ENCODE measurements around the gene LENG8.

LENG8 gene

GRCh38 chr19:54451997-54452396 lies 3.0 kb downstream of the LENG8 start:
- no peak for DNase-seq (ENCODE audit: extremely low read depth, low read depth)
- H3K4me3 ChIP-seq (replicated peaks; ENCODE audit: low read depth, low read length) = no peak overlapping the region
- TF ChIP-seq, protein P1, sequence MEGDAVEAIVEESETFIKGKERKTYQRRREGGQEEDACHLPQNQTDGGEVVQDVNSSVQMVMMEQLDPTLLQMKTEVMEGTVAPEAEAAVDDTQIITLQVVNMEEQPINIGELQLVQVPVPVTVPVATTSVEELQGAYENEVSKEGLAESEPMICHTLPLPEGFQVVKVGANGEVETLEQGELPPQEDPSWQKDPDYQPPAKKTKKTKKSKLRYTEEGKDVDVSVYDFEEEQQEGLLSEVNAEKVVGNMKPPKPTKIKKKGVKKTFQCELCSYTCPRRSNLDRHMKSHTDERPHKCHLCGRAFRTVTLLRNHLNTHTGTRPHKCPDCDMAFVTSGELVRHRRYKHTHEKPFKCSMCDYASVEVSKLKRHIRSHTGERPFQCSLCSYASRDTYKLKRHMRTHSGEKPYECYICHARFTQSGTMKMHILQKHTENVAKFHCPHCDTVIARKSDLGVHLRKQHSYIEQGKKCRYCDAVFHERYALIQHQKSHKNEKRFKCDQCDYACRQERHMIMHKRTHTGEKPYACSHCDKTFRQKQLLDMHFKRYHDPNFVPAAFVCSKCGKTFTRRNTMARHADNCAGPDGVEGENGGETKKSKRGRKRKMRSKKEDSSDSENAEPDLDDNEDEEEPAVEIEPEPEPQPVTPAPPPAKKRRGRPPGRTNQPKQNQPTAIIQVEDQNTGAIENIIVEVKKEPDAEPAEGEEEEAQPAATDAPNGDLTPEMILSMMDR (IDR thresholded peaks at IDR 0.05; ENCODE audit: low read depth, low read length, missing control alignments) = no peak

- TF ChIP-seq, protein P1 (IDR thresholded peaks at IDR 0.05; ENCODE audit: low read depth, low read length, missing control alignments) = no peak
- H3K4me3 ChIP-seq (replicated peaks; ENCODE audit: low read depth, low read length) = no peak overlapping the region
- DNase-seq (ENCODE audit: extremely low read depth, low read depth) = no peak
Observed at GRCh38 chr19:54452626-54453025, 3.6 kb downstream of the LENG8 start.

GRCh38 chr19:54453921-54454780 lies 5.2 kb downstream of the LENG8 start:
- H3K4me3 ChIP-seq (replicated peaks; ENCODE audit: low read depth, low read length) = no peak overlapping the region
- TF ChIP-seq, protein P1 (IDR thresholded peaks at IDR 0.05; ENCODE audit: low read depth, low read length, missing control alignments) = no peak
- DNase-seq (ENCODE audit: extremely low read depth, low read depth) = no peak

DNA sequence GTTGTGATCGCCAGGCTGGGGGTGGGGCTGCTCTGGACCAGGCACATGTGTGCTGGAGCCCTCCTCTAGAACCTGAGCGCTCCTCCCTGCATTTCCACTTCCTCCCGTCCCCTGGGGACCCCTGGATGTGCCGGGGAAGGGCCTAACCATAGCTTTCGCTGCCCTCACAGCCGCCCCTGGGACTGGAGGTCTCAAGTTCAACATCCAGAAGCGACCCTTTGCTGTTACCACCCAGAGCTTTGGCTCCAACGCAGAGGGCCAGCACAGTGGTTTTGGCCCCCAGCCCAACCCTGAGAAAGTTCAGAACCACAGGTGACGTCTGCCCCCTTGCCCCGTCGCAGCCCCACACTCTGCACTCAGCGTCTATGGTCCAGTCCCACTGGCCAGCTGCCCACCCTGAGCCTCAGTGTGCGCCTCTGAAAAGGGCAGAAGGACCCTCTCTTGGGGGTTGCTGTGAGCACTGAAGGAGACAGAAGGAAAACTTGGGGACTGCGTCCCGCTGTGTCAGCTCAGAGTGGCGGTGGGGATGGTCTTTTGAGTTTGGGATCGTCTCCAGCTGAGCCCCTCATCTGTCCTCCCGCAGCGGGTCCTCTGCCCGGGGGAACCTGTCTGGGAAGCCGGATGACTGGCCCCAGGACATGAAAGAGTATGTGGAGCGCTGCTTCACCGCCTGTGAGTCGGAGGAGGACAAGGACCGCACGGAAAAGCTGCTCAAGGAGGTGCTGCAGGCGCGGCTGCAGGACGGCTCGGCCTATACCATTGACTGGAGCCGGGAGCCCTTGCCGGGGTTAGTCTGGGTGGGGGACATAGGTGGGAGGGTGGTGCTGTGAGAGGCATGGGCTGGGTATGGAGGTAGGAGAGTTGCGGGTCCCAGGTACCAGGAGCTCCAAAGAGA lies 6.0 kb downstream of the LENG8 start:
- TF ChIP-seq, protein P1 (IDR thresholded peaks at IDR 0.05; ENCODE audit: low read depth, low read length, missing control alignments) = no peak
- no peak overlapping the region for H3K4me3 ChIP-seq (replicated peaks; ENCODE audit: low read depth, low read length)
- DNase-seq (ENCODE audit: extremely low read depth, low read depth) = no peak

DNA sequence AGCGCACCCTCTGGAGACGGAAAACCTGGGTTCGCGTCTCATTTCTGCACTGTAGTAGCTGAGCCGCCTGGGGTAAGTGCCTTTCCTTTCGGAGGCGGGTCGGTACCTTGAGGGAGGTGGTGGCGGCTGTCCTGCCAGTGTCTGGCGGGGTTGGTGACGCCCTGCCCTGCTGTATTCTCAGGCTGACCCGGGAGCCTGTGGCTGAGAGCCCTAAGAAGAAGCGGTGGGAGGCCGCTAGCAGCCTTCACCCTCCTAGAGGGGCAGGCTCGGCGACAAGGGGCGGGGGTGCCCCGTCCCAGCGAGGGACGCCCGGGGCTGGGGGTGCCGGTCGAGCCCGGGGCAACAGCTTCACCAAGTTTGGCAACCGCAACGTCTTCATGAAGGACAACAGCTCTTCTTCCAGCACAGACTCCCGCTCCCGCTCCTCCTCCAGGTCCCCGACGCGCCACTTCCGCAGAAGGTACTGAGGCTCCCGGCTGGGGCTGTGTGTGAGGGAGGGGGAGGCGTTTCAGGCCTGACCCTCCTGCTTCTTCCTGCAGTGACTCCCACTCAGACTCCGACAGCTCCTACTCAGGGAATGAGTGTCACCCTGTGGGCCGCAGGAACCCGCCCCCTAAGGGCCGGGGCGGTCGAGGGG lies 6.9 kb downstream of the LENG8 start:
- no peak for DNase-seq (ENCODE audit: extremely low read depth, low read depth)
- TF ChIP-seq, protein P1 (IDR thresholded peaks at IDR 0.05; ENCODE audit: low read depth, low read length, missing control alignments) = no peak
- no peak overlapping the region for H3K4me3 ChIP-seq (replicated peaks; ENCODE audit: low read depth, low read length)

Data from HFF-Myc (cell line).